K562 (cell line): ENCODE measurements around the gene MLC1. TPM values are rescaled to one million over a fixed set of nuclear protein-coding genes. Genes with fewer than 3 reads are reported as not detected.

ENCODE experiments used
- ATAC-seq: fragments of 200-7000 bp; cut with Tn5 transposase; 3 replicates; pipeline ENCODE4 v1.9.1; 2020; ENCODE audit warnings: moderate library complexity
- BruUV-seq: library from RNA; stranded (reverse); fragments of 400-500 nt; replicated peaks from 2 replicates; lab custom pipeline; 2021; lab: Mats Ljungman, UMichigan
- CTCF ChIA-PET: fragments of 300-600 bp; formaldehyde crosslinking; extraction: SDS; loops from one replicate; lab custom pipeline; 2021; ENCODE audit warnings: low intra/inter-chr PET ratio; lab: Yijun Ruan, JAX
- POLR2A ChIA-PET: fragments of 300-600, 350-650 bp; sonication (Branson Sonifier 250); formaldehyde crosslinking; extraction: SDS; loops from one replicate; lab custom pipeline; 2021; ENCODE audit warnings: antibody characterized with exemption, inconsistent platforms; lab: Yijun Ruan, JAX
- DNase-seq, 4 experiments: peaks; one replicate each; pipeline versions ENCODE4 v3.0.0 to v3.0.0-alpha.2; 2011 to 2018; ENCODE audit warnings: low spot score in 3 of 4, mixed read lengths in 3 of 4; ENCODE audit errors: extremely low read depth in 1 of 4
- FAIRE-seq: peaks from 2 replicates; lab custom pipeline; 2011; peaks lifted over from hg19 to GRCh38; lab: Jason Lieb, UNC
- H2AFZ ChIP-seq: 2 replicates; pipeline ENCODE4 v1.6.0; 2011; ENCODE audit warnings: low read depth, low read length, control low read depth, inconsistent platforms
- H3K27ac ChIP-seq: fragments of 200-600 bp; 3 replicates; pipeline ENCODE4 v1.8.0; 2011; ENCODE audit warnings: low read depth, mild to moderate bottlenecking, control low read depth, inconsistent platforms, low read length, moderate library complexity, mixed read lengths; ENCODE audit errors: extremely low read depth
- H3K27me3 ChIP-seq, 2 experiments: fragments of 300-600 bp in 1 of 2; 2 replicates in 1 of 2; 3 replicates in 1 of 2; pipeline versions ENCODE4 v1.6.0 to v1.8.0; 2011; ENCODE audit warnings: inconsistent platforms in 2 of 2, low read length in 2 of 2, mild to moderate bottlenecking in 1 of 2, mixed read lengths in 1 of 2, moderate library complexity in 1 of 2; ENCODE audit not compliant: control insufficient read depth in 2 of 2, insufficient read depth in 2 of 2
- H3K36me3 ChIP-seq: fragments of 300-600 bp; 3 replicates; pipeline ENCODE4 v1.8.0; 2011; ENCODE audit warnings: mild to moderate bottlenecking, low read length, inconsistent platforms; ENCODE audit not compliant: control insufficient read depth, insufficient read depth
- H3K4me1 ChIP-seq, 2 experiments: fragments of 200-600 bp in 1 of 2; replicated peaks in 1 of 2; 2 replicates in 1 of 2; 3 replicates in 1 of 2; pipeline versions ENCODE4 v1.5.1 to v1.8.0; 2011; ENCODE audit warnings: inconsistent platforms in 2 of 2, low read length in 2 of 2, mild to moderate bottlenecking in 1 of 2, mixed read lengths in 1 of 2, moderate library complexity in 1 of 2; ENCODE audit not compliant: control insufficient read depth in 2 of 2, insufficient read depth in 2 of 2
- H3K4me2 ChIP-seq: 2 replicates; pipeline ENCODE4 v1.6.1; 2011; ENCODE audit warnings: low read length, control low read depth, inconsistent platforms, mixed read lengths; ENCODE audit not compliant: insufficient read depth
- H3K4me3 ChIP-seq: fragments of 200-600 bp; sonication (generic), shearing (Covaris generic); 2 replicates; pipeline ENCODE4 v1.5.1; 2016; ENCODE audit warnings: control low read depth, inconsistent platforms
- H3K79me2 ChIP-seq: fragments of 200-600 bp; 3 replicates; pipeline ENCODE4 v1.8.0; 2011; ENCODE audit warnings: low read length, inconsistent platforms; ENCODE audit not compliant: control insufficient read depth, insufficient read depth
- H3K9ac ChIP-seq, 2 experiments: 2 replicates each; pipeline versions ENCODE4 v1.6.0 to v1.6.1; 2011; ENCODE audit warnings: low read depth in 2 of 2, low read length in 2 of 2, control low read depth in 1 of 2, inconsistent platforms in 1 of 2, mild to moderate bottlenecking in 1 of 2, mixed read lengths in 1 of 2; ENCODE audit not compliant: insufficient read depth in 1 of 2
- H3K9me1 ChIP-seq: one replicate; pipeline ENCODE4 v1.6.0; 2011; ENCODE audit warnings: inconsistent platforms, mild to moderate bottlenecking, low read length, moderate library complexity; ENCODE audit not compliant: control insufficient read depth, insufficient read depth
- H3K9me3 ChIP-seq: replicated peaks from 2 replicates; pipeline ENCODE4 v1.5.1; 2011; ENCODE audit warnings: low read depth, low read length, inconsistent platforms; ENCODE audit not compliant: control insufficient read depth, insufficient read depth
- H4K20me1 ChIP-seq: replicated peaks from 2 replicates; pipeline ENCODE4 v1.6.1; 2011; ENCODE audit warnings: low read length, inconsistent platforms, mixed read lengths; ENCODE audit not compliant: control insufficient read depth, insufficient read depth
- CHD2 ChIP-seq: IDR thresholded peaks from 2 replicates; pipeline ENCODE4 v1.6.1; 2011; ENCODE audit warnings: low read depth, low read length
- DACH1 ChIP-seq: fragments of 450-650 bp; IDR thresholded peaks from 2 replicates; pipeline ENCODE4 v1.6.1; 2018; ENCODE audit not compliant: partially characterized antibody
- GATAD2A ChIP-seq: fragments of 450-650 bp; IDR thresholded peaks from 2 replicates; pipeline ENCODE4 v1.6.1; 2017
- HNRNPL ChIP-seq: fragments of 200-400 bp; formaldehyde crosslinking; IDR thresholded peaks from 2 replicates; pipeline ENCODE4 v1.6.1; 2017; ENCODE audit warnings: low read depth, mild to moderate bottlenecking, low read length
- MBD2 ChIP-seq: sonication (generic); IDR thresholded peaks from 2 replicates; pipeline ENCODE4 v1.6.1; 2016; ENCODE audit warnings: low read depth, borderline replicate concordance
- MTA3 ChIP-seq: fragments of 450-650 bp; formaldehyde crosslinking; IDR thresholded peaks from 2 replicates; pipeline ENCODE4 v1.6.1; 2017; ENCODE audit warnings: mild to moderate bottlenecking, borderline replicate concordance
- NFE2 ChIP-seq: IDR thresholded peaks from 2 replicates; pipeline ENCODE4 v1.6.1; 2014; ENCODE audit warnings: antibody characterized with exemption, low read depth
- NFE2L1 ChIP-seq: fragments of 450-650 bp; IDR thresholded peaks from 2 replicates; pipeline ENCODE4 v1.6.1; 2016; ENCODE audit warnings: missing genetic modification characterization, low read depth, mild to moderate bottlenecking, missing compliant biosample characterization, moderate library complexity, borderline replicate concordance
- RAD21 ChIP-seq, 2 experiments: fragments of 250-450 bp in 1 of 2; fragments of 450-650 bp in 1 of 2; sonication (Bioruptor Pico) in 1 of 2; formaldehyde crosslinking in 1 of 2; IDR thresholded peaks in 1 of 2; conservative IDR thresholded peaks in 1 of 2; 2 replicates each; pipeline versions ENCODE4 v1.4.0 to v1.8.0; 2020 to 2022; ENCODE audit warnings: mild to moderate bottlenecking in 2 of 2, moderate library complexity in 1 of 2
- RBM25 ChIP-seq: fragments of 200-400 bp; formaldehyde crosslinking; IDR thresholded peaks from 2 replicates; pipeline ENCODE4 v1.6.1; 2018; ENCODE audit warnings: low read length, low read depth, moderate library complexity; ENCODE audit not compliant: severe bottlenecking
- SRSF9 ChIP-seq: fragments of 200-400 bp; formaldehyde crosslinking; IDR thresholded peaks from 2 replicates; pipeline ENCODE4 v1.6.1; 2017; ENCODE audit warnings: low read depth, low read length, borderline replicate concordance
- ZNF174 ChIP-seq: fragments of 250-450 bp; sonication (Bioruptor Pico); IDR thresholded peaks from 2 replicates; pipeline ENCODE4 v1.4.0; 2020; ENCODE audit warnings: mild to moderate bottlenecking
- ZNF184 ChIP-seq: sonication (generic); formaldehyde crosslinking; IDR thresholded peaks from 2 replicates; pipeline ENCODE4 v1.5.0; 2020; ENCODE audit warnings: missing genetic modification reagents
- ZNF24 ChIP-seq: fragments of 450-650 bp; IDR thresholded peaks from 2 replicates; pipeline ENCODE4 v1.6.1; 2016
- ZNF695 ChIP-seq: fragments of 450-650 bp; formaldehyde crosslinking; IDR thresholded peaks from 2 replicates; pipeline ENCODE4 v1.4.0; 2020; ENCODE audit warnings: mild to moderate bottlenecking, moderate library complexity
- ZNF764 ChIP-seq: fragments of 250-450 bp; sonication (Bioruptor Pico); IDR thresholded peaks from 2 replicates; pipeline ENCODE4 v1.4.0; 2020; ENCODE audit warnings: low read depth, mild to moderate bottlenecking, moderate library complexity
- ZSCAN29 ChIP-seq: fragments of 450-650 bp; IDR thresholded peaks from 2 replicates; pipeline ENCODE4 v1.6.1; 2017
- WGBS: fragments of 100-300 bp; shearing (Covaris generic); methylation state at CpG from one replicate; pipeline ENCODE4 v1.1.6; 2016; ENCODE audit warnings: low coverage, mixed read lengths; ENCODE audit not compliant: insufficient coverage; ENCODE audit errors: missing lambda C conversion rate; 5-methylcytosine and 5-hydroxymethylcytosine counted together
- in situ Hi-C: fragments of 300-500 bp; cut with MboI; formaldehyde crosslinking; loops from 4 replicates; pipeline ENCODE4 v1.15.0; 2018; ENCODE audit warnings: inconsistent platforms, mixed read lengths
- intact Hi-C: fragments of 100-400 bp; cut with micrococcal nuclease; formaldehyde crosslinking; loops from 2 replicates; pipeline ENCODE4 v1.14.2; 2022
- polyA plus RNA-seq, 8 experiments: library from polyadenylated mRNA; depleted of rRNA in 4 of 8; stranded (reverse) in 5 of 8; unstranded in 3 of 8; fragments of >200 nt; fragmentation: Nextera tagmentation in 2 of 8; fragmentation: Illumina TruSeq in 1 of 8; extraction: Ambion mirVana in 2 of 8; extraction: Trizol in 1 of 8; gene quantifications; 2 replicates each; pipeline versions ENCODE4 v1.2.1 to v1.2.3, GENCODE V29; 2011 to 2014; ENCODE audit warnings: inconsistent platforms in 1 of 8, missing spikeins in 1 of 8
- total RNA-seq, 7 experiments: library from RNA; depleted of rRNA in 6 of 7; stranded (reverse); fragments of >200 nt in 6 of 7; fragmentation: Illumina TruSeq in 2 of 7; extraction: Trizol in 2 of 7; gene quantifications; 2 replicates each; pipeline versions ENCODE4 v1.2.1 to v1.2.3, GENCODE V29; 2011 to 2021; ENCODE audit warnings: low replicate concordance in 1 of 7
- TF ChIP-seq, protein P1 (sequence below): fragments of 250-450 bp; sonication (Bioruptor Pico); IDR thresholded peaks from 2 replicates; pipeline ENCODE4 v1.5.0; 2022; ENCODE audit warnings: mild to moderate bottlenecking
- TF ChIP-seq, protein P2 (sequence below): sonication (generic); formaldehyde crosslinking; IDR thresholded peaks from 2 replicates; pipeline ENCODE4 v1.4.0; 2020; ENCODE audit warnings: mild to moderate bottlenecking, missing genetic modification reagents

Gene MLC1
- total and polyA plus RNA-seq, 9 of the 15 experiments (the other 6 are each of a cell fraction or from before 2014, with no cell fraction given): 0.06 to 0.98 (median 0.39) TPM

DNA sequence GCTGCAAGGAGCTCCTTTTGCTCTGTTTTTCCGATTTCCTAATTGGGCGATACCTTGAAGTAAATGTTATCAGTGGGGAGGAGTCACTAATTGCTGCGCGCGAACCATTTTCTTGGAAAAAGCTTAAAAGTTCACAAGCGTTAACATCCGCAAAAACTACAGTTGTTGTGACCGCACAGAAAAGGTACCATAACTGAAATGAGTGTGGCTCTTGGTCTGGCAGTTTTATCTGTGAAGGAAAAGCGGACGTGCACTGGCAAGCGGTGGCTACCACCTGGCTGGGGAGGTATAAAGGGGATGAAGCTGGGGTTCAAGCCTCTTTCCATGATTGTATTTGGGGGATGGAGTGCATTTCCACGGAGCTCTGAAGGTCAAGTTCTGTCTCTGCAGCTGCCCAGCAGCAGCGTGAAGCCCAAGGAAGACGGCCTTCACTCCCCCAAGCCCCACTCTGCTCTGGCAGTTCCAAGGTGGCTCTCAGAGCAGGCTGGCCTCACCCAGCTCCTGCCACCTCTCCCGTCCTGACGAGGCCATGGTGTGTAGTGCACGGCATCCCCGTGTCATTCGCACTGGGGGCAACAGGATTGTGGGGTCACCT lies 32.0 kb upstream of the MLC1 start:
- peak overlapping the region; percentile 65 to 87 for H3K9ac ChIP-seq
- H3K4me2 ChIP-seq: peak overlapping the region; percentile 74
- CTCF ChIA-PET: no interaction called here
- peak overlapping the region; percentile 94 for H3K27ac ChIP-seq
- H2AFZ ChIP-seq: peak overlapping the region; percentile 83
- H3K79me2 ChIP-seq: no peaks in the 10 kb centered on the region
- peak; percentile 59 for ATAC-seq
- peaks cover 3% of the 10 kb centered on the region for H3K9me1 ChIP-seq
- peaks cover 2% of the 10 kb centered on the region; the same call in 1 of the 2 replicates for H3K9me3 ChIP-seq
- POLR2A ChIA-PET: interaction anchor here (0.7 to 4.0 kb wide), 6 partner anchors 12 to 186 kb away, joined by 3 to 26 read pairs (median 4); partner anchors contain the start of gene MLC1
- no peaks in the 10 kb centered on the region; the same call in 2 of the 3 replicates for H3K36me3 ChIP-seq
- BruUV-seq: TSS peak; percentile 99
- intact Hi-C loops: no loop called here
- peak; percentile 78 for FAIRE-seq
- in situ Hi-C loops: no loop called here
- peaks cover 33 to 40% of the 10 kb centered on the region in 2 experiments for H3K4me1 ChIP-seq
- no peaks in the 10 kb centered on the region for H4K20me1 ChIP-seq
- peak in 2 of 4 experiments; percentile 31 to 74 for DNase-seq
- WGBS: 3% methylated on average over 17 of the region's 19 CpGs
- no peaks in the 10 kb centered on the region for H3K27me3 ChIP-seq
- no peak overlapping the region for H3K4me3 ChIP-seq
- TF ChIP-seq NFE2 (no peak), ZNF764 (CRISPR knock-in tag) (no peak), CHD2 (0 out of 2 replicates have a peak, but pooled peaks have one; percentile 16), ZNF24 (no peak), ZNF695 (CRISPR knock-in tag) (no peak), MBD2 (no peak), ZSCAN29 (no peak), RBM25 (no peak), NFE2L1 (tag) (no peak), RAD21 (CRISPR knock-in tag; conservative IDR thresholded peaks at IDR 0.05 in 1 of 2, IDR thresholded peaks at IDR 0.05 in 1 of 2) (no peak), ZNF184 (CRISPR knock-in tag) (no peak), GATAD2A (0 out of 2 replicates have a peak, but pooled peaks have one; percentile 17), MTA3 (0 out of 2 replicates have a peak, but pooled peaks have one; percentile 57), DACH1 (no peak), ZNF174 (CRISPR knock-in tag) (no peak), SRSF9 (no peak), HNRNPL (no peak)
- TF ChIP-seq, protein P1, sequence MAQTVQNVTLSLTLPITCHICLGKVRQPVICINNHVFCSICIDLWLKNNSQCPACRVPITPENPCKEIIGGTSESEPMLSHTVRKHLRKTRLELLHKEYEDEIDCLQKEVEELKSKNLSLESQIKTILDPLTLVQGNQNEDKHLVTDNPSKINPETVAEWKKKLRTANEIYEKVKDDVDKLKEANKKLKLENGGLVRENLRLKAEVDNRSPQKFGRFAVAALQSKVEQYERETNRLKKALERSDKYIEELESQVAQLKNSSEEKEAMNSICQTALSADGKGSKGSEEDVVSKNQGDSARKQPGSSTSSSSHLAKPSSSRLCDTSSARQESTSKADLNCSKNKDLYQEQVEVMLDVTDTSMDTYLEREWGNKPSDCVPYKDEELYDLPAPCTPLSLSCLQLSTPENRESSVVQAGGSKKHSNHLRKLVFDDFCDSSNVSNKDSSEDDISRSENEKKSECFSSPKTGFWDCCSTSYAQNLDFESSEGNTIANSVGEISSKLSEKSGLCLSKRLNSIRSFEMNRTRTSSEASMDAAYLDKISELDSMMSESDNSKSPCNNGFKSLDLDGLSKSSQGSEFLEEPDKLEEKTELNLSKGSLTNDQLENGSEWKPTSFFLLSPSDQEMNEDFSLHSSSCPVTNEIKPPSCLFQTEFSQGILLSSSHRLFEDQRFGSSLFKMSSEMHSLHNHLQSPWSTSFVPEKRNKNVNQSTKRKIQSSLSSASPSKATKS (CRISPR knock-in tag): no peak
- TF ChIP-seq, protein P2, sequence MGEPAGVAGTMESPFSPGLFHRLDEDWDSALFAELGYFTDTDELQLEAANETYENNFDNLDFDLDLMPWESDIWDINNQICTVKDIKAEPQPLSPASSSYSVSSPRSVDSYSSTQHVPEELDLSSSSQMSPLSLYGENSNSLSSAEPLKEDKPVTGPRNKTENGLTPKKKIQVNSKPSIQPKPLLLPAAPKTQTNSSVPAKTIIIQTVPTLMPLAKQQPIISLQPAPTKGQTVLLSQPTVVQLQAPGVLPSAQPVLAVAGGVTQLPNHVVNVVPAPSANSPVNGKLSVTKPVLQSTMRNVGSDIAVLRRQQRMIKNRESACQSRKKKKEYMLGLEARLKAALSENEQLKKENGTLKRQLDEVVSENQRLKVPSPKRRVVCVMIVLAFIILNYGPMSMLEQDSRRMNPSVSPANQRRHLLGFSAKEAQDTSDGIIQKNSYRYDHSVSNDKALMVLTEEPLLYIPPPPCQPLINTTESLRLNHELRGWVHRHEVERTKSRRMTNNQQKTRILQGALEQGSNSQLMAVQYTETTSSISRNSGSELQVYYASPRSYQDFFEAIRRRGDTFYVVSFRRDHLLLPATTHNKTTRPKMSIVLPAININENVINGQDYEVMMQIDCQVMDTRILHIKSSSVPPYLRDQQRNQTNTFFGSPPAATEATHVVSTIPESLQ (CRISPR knock-in tag): no peak
